Measurements from ENCODE around the gene MKNK1. TPM values are rescaled to one million over a fixed set of nuclear protein-coding genes. Genes with fewer than 3 reads are reported as not detected.
A peak's percentile ranks its signal among the peaks of the same experiment; 100 is the strongest.

Gene MKNK1
- total and polyA plus RNA-seq, 2 of the 8 experiments (the other 6 are each of a cell fraction or from before 2014, with no cell fraction given) = 13.9 to 21.5 TPM

DNA sequence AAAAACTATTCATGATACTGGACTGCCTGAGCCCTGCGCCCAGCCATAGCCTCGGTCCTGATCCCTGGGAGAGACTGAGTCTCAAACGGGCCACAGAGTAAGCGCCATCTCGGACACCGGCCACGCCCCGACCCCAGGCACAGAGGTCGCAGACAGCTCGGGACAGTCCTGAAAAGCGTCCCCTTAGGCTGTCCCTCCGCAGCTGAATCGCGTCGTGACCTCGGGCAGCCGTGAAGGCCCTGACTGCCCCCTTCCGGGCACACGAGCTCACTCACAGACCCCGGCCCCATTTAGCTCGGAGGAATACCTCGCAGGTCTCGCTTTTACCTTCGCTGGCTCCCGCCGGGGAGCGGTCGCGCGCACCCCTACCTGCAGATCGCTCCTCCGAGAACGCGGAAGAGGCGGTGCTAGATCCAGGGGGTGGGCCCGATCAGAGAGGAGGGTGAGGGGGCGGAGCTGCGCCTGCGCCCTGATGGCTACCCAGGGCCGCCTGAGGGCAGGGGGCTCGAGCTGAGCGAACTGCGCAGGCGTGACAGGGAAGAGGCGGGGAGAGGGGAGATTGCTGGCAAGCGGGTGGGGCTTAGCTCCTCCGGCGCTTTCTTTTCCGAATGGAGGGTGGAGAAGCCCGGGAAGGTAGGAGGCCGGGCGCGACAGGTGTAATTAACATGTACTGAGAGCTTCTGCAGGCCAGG lies at the start of gene MKNK1 (continued):
- TF ChIP-seq, protein P1, sequence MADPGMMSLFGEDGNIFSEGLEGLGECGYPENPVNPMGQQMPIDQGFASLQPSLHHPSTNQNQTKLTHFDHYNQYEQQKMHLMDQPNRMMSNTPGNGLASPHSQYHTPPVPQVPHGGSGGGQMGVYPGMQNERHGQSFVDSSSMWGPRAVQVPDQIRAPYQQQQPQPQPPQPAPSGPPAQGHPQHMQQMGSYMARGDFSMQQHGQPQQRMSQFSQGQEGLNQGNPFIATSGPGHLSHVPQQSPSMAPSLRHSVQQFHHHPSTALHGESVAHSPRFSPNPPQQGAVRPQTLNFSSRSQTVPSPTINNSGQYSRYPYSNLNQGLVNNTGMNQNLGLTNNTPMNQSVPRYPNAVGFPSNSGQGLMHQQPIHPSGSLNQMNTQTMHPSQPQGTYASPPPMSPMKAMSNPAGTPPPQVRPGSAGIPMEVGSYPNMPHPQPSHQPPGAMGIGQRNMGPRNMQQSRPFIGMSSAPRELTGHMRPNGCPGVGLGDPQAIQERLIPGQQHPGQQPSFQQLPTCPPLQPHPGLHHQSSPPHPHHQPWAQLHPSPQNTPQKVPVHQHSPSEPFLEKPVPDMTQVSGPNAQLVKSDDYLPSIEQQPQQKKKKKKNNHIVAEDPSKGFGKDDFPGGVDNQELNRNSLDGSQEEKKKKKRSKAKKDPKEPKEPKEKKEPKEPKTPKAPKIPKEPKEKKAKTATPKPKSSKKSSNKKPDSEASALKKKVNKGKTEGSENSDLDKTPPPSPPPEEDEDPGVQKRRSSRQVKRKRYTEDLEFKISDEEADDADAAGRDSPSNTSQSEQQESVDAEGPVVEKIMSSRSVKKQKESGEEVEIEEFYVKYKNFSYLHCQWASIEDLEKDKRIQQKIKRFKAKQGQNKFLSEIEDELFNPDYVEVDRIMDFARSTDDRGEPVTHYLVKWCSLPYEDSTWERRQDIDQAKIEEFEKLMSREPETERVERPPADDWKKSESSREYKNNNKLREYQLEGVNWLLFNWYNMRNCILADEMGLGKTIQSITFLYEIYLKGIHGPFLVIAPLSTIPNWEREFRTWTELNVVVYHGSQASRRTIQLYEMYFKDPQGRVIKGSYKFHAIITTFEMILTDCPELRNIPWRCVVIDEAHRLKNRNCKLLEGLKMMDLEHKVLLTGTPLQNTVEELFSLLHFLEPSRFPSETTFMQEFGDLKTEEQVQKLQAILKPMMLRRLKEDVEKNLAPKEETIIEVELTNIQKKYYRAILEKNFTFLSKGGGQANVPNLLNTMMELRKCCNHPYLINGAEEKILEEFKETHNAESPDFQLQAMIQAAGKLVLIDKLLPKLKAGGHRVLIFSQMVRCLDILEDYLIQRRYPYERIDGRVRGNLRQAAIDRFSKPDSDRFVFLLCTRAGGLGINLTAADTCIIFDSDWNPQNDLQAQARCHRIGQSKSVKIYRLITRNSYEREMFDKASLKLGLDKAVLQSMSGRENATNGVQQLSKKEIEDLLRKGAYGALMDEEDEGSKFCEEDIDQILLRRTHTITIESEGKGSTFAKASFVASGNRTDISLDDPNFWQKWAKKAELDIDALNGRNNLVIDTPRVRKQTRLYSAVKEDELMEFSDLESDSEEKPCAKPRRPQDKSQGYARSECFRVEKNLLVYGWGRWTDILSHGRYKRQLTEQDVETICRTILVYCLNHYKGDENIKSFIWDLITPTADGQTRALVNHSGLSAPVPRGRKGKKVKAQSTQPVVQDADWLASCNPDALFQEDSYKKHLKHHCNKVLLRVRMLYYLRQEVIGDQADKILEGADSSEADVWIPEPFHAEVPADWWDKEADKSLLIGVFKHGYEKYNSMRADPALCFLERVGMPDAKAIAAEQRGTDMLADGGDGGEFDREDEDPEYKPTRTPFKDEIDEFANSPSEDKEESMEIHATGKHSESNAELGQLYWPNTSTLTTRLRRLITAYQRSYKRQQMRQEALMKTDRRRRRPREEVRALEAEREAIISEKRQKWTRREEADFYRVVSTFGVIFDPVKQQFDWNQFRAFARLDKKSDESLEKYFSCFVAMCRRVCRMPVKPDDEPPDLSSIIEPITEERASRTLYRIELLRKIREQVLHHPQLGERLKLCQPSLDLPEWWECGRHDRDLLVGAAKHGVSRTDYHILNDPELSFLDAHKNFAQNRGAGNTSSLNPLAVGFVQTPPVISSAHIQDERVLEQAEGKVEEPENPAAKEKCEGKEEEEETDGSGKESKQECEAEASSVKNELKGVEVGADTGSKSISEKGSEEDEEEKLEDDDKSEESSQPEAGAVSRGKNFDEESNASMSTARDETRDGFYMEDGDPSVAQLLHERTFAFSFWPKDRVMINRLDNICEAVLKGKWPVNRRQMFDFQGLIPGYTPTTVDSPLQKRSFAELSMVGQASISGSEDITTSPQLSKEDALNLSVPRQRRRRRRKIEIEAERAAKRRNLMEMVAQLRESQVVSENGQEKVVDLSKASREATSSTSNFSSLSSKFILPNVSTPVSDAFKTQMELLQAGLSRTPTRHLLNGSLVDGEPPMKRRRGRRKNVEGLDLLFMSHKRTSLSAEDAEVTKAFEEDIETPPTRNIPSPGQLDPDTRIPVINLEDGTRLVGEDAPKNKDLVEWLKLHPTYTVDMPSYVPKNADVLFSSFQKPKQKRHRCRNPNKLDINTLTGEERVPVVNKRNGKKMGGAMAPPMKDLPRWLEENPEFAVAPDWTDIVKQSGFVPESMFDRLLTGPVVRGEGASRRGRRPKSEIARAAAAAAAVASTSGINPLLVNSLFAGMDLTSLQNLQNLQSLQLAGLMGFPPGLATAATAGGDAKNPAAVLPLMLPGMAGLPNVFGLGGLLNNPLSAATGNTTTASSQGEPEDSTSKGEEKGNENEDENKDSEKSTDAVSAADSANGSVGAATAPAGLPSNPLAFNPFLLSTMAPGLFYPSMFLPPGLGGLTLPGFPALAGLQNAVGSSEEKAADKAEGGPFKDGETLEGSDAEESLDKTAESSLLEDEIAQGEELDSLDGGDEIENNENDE (IDR thresholded peaks at IDR 0.05; ENCODE audit: insufficient replicate concordance, low read length) = no peak
- no peak for TF ChIP-seq JUND (IDR thresholded peaks at IDR 0.05; ENCODE audit: low read length)
- TF ChIP-seq HDAC6 (IDR thresholded peaks at IDR 0.05; ENCODE audit: low read depth, low read length) = no peak
- no peak for TF ChIP-seq CHD1 (IDR thresholded peaks at IDR 0.05; ENCODE audit: low read depth, low read length)
- TF ChIP-seq, protein P2, sequence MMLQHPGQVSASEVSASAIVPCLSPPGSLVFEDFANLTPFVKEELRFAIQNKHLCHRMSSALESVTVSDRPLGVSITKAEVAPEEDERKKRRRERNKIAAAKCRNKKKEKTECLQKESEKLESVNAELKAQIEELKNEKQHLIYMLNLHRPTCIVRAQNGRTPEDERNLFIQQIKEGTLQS (IDR thresholded peaks at IDR 0.05; ENCODE audit: insufficient read depth, low read depth, low read length) = no peak
- 0 out of 4 replicates have a peak, but pooled peaks have one; percentile 24 to 66 for TF ChIP-seq HDAC2 (IDR thresholded peaks at IDR 0.05; ENCODE audit: borderline replicate concordance in 1 of 2, low read depth in 2 of 2, low read length in 2 of 2)
- TF ChIP-seq RNF2 (IDR thresholded peaks at IDR 0.05; ENCODE audit: borderline replicate concordance, low read depth, low read length, missing control alignments, poor library complexity, severe bottlenecking) = no peak
- 0 out of 2 replicates have a peak, but pooled peaks have one; percentile 47 for TF ChIP-seq YY1 (IDR thresholded peaks at IDR 0.05; ENCODE audit: low read depth, low read length)

All from H1 (cell line).